ENCODE data around the gene SAMD4B. TPM values are rescaled to one million over a fixed set of nuclear protein-coding genes. Genes with fewer than 3 reads are reported as not detected.

Gene SAMD4B
- total and polyA plus RNA-seq, 9 of the 15 experiments (the other 6 are each of a cell fraction or from before 2014, with no cell fraction given): 3.4 to 90.5 (median 38.0) TPM

- peak overlapping the region; percentile 98 for H3K27ac ChIP-seq (ENCODE audit: extremely low read depth, low read depth, low read length)
- peaks cover 16% of the 10 kb centered on the region for H3K79me2 ChIP-seq (ENCODE audit: control insufficient read depth, insufficient read depth, low read length)
- peak overlapping the region; percentile 41 for H3K4me3 ChIP-seq
- peaks cover 3% of the 10 kb centered on the region for H3K9me1 ChIP-seq (ENCODE audit: control insufficient read depth, insufficient read depth, low read length)
- peaks cover 60 to 77% of the 10 kb centered on the region in 2 experiments for H3K4me1 ChIP-seq (replicated peaks in 1 of 2; ENCODE audit: control insufficient read depth in 2 of 2, insufficient read depth in 2 of 2, low read length in 2 of 2)
- DNase-seq (ENCODE audit: extremely low read depth in 1 of 4, low spot score in 3 of 4) (peak; percentile 82 to 94 (median 85)), FAIRE-seq (no peak), ATAC-seq (peak; percentile 52)
- in situ Hi-C loops (cut with MboI): no loop called here
- no peaks in the 10 kb centered on the region for H3K27me3 ChIP-seq (ENCODE audit: control insufficient read depth in 2 of 2, insufficient read depth in 2 of 2, low read length in 2 of 2)
- BruUV-seq (replicated peaks): no TSS peak
- intact Hi-C loops (cut with micrococcal nuclease): no loop called here
- POLR2A ChIA-PET: interaction anchor here (0.6 to 2.3 kb wide), 3 partner anchors 11 to 137 kb away, joined by 3 to 23 read pairs (median 4); partner anchors contain the start of genes MED29, PAF1 and RPS16
- peak overlapping the region; percentile 80 for H3K4me2 ChIP-seq (ENCODE audit: insufficient read depth, low read length)
- peaks cover 3% of the 10 kb centered on the region; the same call in 1 of the 3 replicates for H3K36me3 ChIP-seq (ENCODE audit: control insufficient read depth, insufficient read depth, low read length)
- no peaks in the 10 kb centered on the region for H4K20me1 ChIP-seq (replicated peaks; ENCODE audit: control insufficient read depth, insufficient read depth, low read length)
- no peaks in the 10 kb centered on the region for H3K9me3 ChIP-seq (replicated peaks; ENCODE audit: control insufficient read depth, insufficient read depth, low read depth, low read length)
- H2AFZ ChIP-seq (ENCODE audit: low read depth, low read length): peak overlapping the region; percentile 86
- peak overlapping the region; percentile 90 to 96 for H3K9ac ChIP-seq (ENCODE audit: insufficient read depth in 1 of 2, low read depth in 2 of 2, low read length in 2 of 2)
- CTCF ChIA-PET (ENCODE audit: low intra/inter-chr PET ratio): interaction anchor here (2.5 kb wide), 1 partner anchor 10 kb away, joined by 10 read pairs; the partner anchor contains the start of gene PLEKHG2
- WGBS (ENCODE audit: insufficient coverage, low coverage, missing lambda C conversion rate): 6% methylated on average over 36 of the region's 59 CpGs
- TF ChIP-seq MTF1 (CRISPR knock-in tag; IDR thresholded peaks at IDR 0.05; ENCODE audit: borderline replicate concordance): no peak
- no peak for TF ChIP-seq ZFP1 (CRISPR knock-in tag; IDR thresholded peaks at IDR 0.05)
- TF ChIP-seq ZNF3 (CRISPR knock-in tag; IDR thresholded peaks at IDR 0.05): no peak
- no peak for TF ChIP-seq BACH1 (tag; IDR thresholded peaks at IDR 0.05)
- no peak for TF ChIP-seq DIDO1 (tag; IDR thresholded peaks at IDR 0.05; ENCODE audit: low read depth)
- TF ChIP-seq NR1H2 (CRISPR knock-in tag; IDR thresholded peaks at IDR 0.05): no peak
- no peak for TF ChIP-seq CREBBP (IDR thresholded peaks at IDR 0.05; ENCODE audit: low read depth, low read length)
- no peak for TF ChIP-seq GTF2B (IDR thresholded peaks at IDR 0.05; ENCODE audit: extremely low read depth, insufficient read length)
- 0 out of 2 replicates have a peak, but pooled peaks have one; percentile 17 for TF ChIP-seq KAT7 (CRISPR knock-in tag; IDR thresholded peaks at IDR 0.05; ENCODE audit: borderline replicate concordance)
- TF ChIP-seq, protein P1, sequence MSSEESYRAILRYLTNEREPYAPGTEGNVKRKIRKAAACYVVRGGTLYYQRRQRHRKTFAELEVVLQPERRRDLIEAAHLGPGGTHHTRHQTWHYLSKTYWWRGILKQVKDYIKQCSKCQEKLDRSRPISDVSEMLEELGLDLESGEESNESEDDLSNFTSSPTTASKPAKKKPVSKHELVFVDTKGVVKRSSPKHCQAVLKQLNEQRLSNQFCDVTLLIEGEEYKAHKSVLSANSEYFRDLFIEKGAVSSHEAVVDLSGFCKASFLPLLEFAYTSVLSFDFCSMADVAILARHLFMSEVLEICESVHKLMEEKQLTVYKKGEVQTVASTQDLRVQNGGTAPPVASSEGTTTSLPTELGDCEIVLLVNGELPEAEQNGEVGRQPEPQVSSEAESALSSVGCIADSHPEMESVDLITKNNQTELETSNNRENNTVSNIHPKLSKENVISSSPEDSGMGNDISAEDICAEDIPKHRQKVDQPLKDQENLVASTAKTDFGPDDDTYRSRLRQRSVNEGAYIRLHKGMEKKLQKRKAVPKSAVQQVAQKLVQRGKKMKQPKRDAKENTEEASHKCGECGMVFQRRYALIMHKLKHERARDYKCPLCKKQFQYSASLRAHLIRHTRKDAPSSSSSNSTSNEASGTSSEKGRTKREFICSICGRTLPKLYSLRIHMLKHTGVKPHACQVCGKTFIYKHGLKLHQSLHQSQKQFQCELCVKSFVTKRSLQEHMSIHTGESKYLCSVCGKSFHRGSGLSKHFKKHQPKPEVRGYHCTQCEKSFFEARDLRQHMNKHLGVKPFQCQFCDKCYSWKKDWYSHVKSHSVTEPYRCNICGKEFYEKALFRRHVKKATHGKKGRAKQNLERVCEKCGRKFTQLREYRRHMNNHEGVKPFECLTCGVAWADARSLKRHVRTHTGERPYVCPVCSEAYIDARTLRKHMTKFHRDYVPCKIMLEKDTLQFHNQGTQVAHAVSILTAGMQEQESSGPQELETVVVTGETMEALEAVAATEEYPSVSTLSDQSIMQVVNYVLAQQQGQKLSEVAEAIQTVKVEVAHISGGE (CRISPR knock-in tag; IDR thresholded peaks at IDR 0.05): peak in 1 of 3 experiments; percentile 55; a peak in 2 of 6 replicates
- no peak for TF ChIP-seq ZNF184 (CRISPR knock-in tag; IDR thresholded peaks at IDR 0.05)
- TF ChIP-seq ZC3H11A (IDR thresholded peaks at IDR 0.05; ENCODE audit: low read depth, low read length): no peak
- peak; percentile 60 for TF ChIP-seq NEUROD1 (IDR thresholded peaks at IDR 0.05; ENCODE audit: borderline replicate concordance, low read depth, low read length, partially characterized antibody)
- no peak for TF ChIP-seq CCAR2 (IDR thresholded peaks at IDR 0.05; ENCODE audit: low read depth, low read length)
- TF ChIP-seq ZZZ3 (IDR thresholded peaks at IDR 0.05): no peak
- no peak for TF ChIP-seq TAF9B (IDR thresholded peaks at IDR 0.05; ENCODE audit: partially characterized antibody)
- peak; percentile 94 for TF ChIP-seq GATAD2B (IDR thresholded peaks at IDR 0.05; ENCODE audit: borderline replicate concordance)
Measured at GRCh38 chr19:39402346-39403300, 60.4 kb downstream of the SAMD4B start.

All from K562 (cell line).